ENCODE data around the gene TPM2. TPM values are rescaled to one million over a fixed set of nuclear protein-coding genes. Genes with fewer than 3 reads are reported as not detected.

The TPM2 gene
- polyA plus RNA-seq, 1 donor from 2014 or later, result not detected

GRCh38 chr9:35727676-35728040, 37.9 kb upstream of the TPM2 start:
- Mint-ChIP-seq H3K9me3 (no peaks in the 10 kb centered on the region), H3K27me3 (no peaks in the 10 kb centered on the region), H3K4me3 (no peak overlapping the region), H3K36me3 (no peaks in the 10 kb centered on the region), H3K4me1 (peaks cover 15 to 30% (median 30%) of the 10 kb centered on the region in 3 donors), H3K27ac (no peak overlapping the region)

- Mint-ChIP-seq H3K36me3 (no peaks in the 10 kb centered on the region), H3K4me3 (peak overlapping the region in 3 of 4 donors; percentile 17 to 93 (median 80)), H3K27me3 (no peaks in the 10 kb centered on the region), H3K4me1 (peaks cover 14 to 28% (median 25%) of the 10 kb centered on the region in 3 donors), H3K27ac (peak overlapping the region; percentile 15 to 78 (median 27)), H3K9me3 (no peaks in the 10 kb centered on the region)
Observed at GRCh38 chr9:35726931-35727330, 37.2 kb upstream of the TPM2 start.

GRCh38 chr9:35725362-35725761, 35.6 kb upstream of the TPM2 start:
- H3K27me3 Mint-ChIP-seq, result no peaks in the 10 kb centered on the region
- peaks cover 10 to 15% (median 15%) of the 10 kb centered on the region in 3 donors for H3K4me1 Mint-ChIP-seq
- H3K36me3 Mint-ChIP-seq, result no peaks in the 10 kb centered on the region
- H3K27ac Mint-ChIP-seq, result no peak overlapping the region
- H3K4me3 Mint-ChIP-seq, result no peak overlapping the region
- H3K9me3 Mint-ChIP-seq, result no peaks in the 10 kb centered on the region

GRCh38 chr9:35723908-35724307, 34.2 kb upstream of the TPM2 start:
- H3K27ac Mint-ChIP-seq, result no peak overlapping the region
- H3K4me3 Mint-ChIP-seq, result no peak overlapping the region
- peaks cover 18 to 22% (median 21%) of the 10 kb centered on the region in 3 donors for H3K4me1 Mint-ChIP-seq
- H3K27me3 Mint-ChIP-seq, result no peaks in the 10 kb centered on the region
- no peaks in the 10 kb centered on the region for H3K9me3 Mint-ChIP-seq
- no peaks in the 10 kb centered on the region for H3K36me3 Mint-ChIP-seq

GRCh38 chr9:35723426-35723825, 33.7 kb upstream of the TPM2 start:
- H3K4me1 Mint-ChIP-seq, result peaks cover 18 to 26% (median 24%) of the 10 kb centered on the region in 3 donors
- H3K9me3 Mint-ChIP-seq, result no peaks in the 10 kb centered on the region
- no peak overlapping the region for H3K27ac Mint-ChIP-seq
- no peaks in the 10 kb centered on the region for H3K36me3 Mint-ChIP-seq
- no peak overlapping the region for H3K4me3 Mint-ChIP-seq
- no peaks in the 10 kb centered on the region for H3K27me3 Mint-ChIP-seq

- Mint-ChIP-seq H3K4me3 (peak overlapping the region in 3 of 4 donors; percentile 30 to 64 (median 48)), H3K4me1 (peaks cover 12 to 22% (median 16%) of the 10 kb centered on the region in 3 donors), H3K27me3 (no peaks in the 10 kb centered on the region), H3K9me3 (no peaks in the 10 kb centered on the region), H3K36me3 (peaks cover 4% of the 10 kb centered on the region), H3K27ac (peak overlapping the region; percentile 92 to 99 (median 93))
Observed at GRCh38 chr9:35719546-35719945, 29.8 kb upstream of the TPM2 start.

- Mint-ChIP-seq H3K36me3 (peaks cover 4% of the 10 kb centered on the region), H3K27me3 (no peaks in the 10 kb centered on the region), H3K4me3 (peak overlapping the region; percentile 24 to 71 (median 39)), H3K9me3 (no peaks in the 10 kb centered on the region), H3K4me1 (peaks cover 10 to 21% (median 16%) of the 10 kb centered on the region in 3 donors), H3K27ac (peak overlapping the region; percentile 92 to 99 (median 93))
Observed at GRCh38 chr9:35718721-35719511, 29.2 kb upstream of the TPM2 start.

- H3K4me1 Mint-ChIP-seq, result peaks cover 10 to 21% (median 16%) of the 10 kb centered on the region in 3 donors
- no peaks in the 10 kb centered on the region for H3K9me3 Mint-ChIP-seq
- H3K4me3 Mint-ChIP-seq, result peak overlapping the region in 1 of 4 donors; percentile 47
- peak overlapping the region in 1 of 3 donors; percentile 93 for H3K27ac Mint-ChIP-seq
- H3K27me3 Mint-ChIP-seq, result no peaks in the 10 kb centered on the region
- peaks cover 4% of the 10 kb centered on the region for H3K36me3 Mint-ChIP-seq
Observed at GRCh38 chr9:35717132-35717870, 27.6 kb upstream of the TPM2 start.

GRCh38 chr9:35716230-35716629, 26.5 kb upstream of the TPM2 start:
- Mint-ChIP-seq H3K4me3 (no peak overlapping the region), H3K4me1 (peaks cover 10 to 21% (median 16%) of the 10 kb centered on the region in 3 donors), H3K9me3 (no peaks in the 10 kb centered on the region), H3K27me3 (no peaks in the 10 kb centered on the region), H3K36me3 (peaks cover 4% of the 10 kb centered on the region), H3K27ac (peak overlapping the region in 1 of 3 donors; percentile 58)

GRCh38 chr9:35714579-35715252, 25.0 kb upstream of the TPM2 start:
- Mint-ChIP-seq H3K36me3 (peaks cover 4% of the 10 kb centered on the region), H3K9me3 (no peaks in the 10 kb centered on the region), H3K27ac (peak overlapping the region in 1 of 3 donors; percentile 68), H3K27me3 (no peaks in the 10 kb centered on the region), H3K4me1 (peaks cover 10 to 20% (median 11%) of the 10 kb centered on the region in 3 donors), H3K4me3 (no peak overlapping the region)

- H3K36me3 Mint-ChIP-seq, result peaks cover 4% of the 10 kb centered on the region
- peak overlapping the region in 1 of 3 donors; percentile 68 for H3K27ac Mint-ChIP-seq
- H3K9me3 Mint-ChIP-seq, result no peaks in the 10 kb centered on the region
- no peaks in the 10 kb centered on the region for H3K27me3 Mint-ChIP-seq
- H3K4me3 Mint-ChIP-seq, result no peak overlapping the region
- H3K4me1 Mint-ChIP-seq, result peaks cover 5 to 14% (median 6%) of the 10 kb centered on the region in 3 donors
Observed at GRCh38 chr9:35714123-35714522, 24.4 kb upstream of the TPM2 start.

GRCh38 chr9:35713578-35713977, 23.9 kb upstream of the TPM2 start:
- Mint-ChIP-seq H3K9me3 (no peaks in the 10 kb centered on the region), H3K4me1 (peaks cover 2 to 8% (median 5%) of the 10 kb centered on the region in 3 donors), H3K27ac (no peak overlapping the region), H3K36me3 (peaks cover 6% of the 10 kb centered on the region), H3K27me3 (no peaks in the 10 kb centered on the region), H3K4me3 (no peak overlapping the region)

- Mint-ChIP-seq H3K4me1 (peaks cover 0 to 5% (median 4%) of the 10 kb centered on the region in 3 donors), H3K4me3 (no peak overlapping the region), H3K27ac (no peak overlapping the region), H3K27me3 (no peaks in the 10 kb centered on the region), H3K36me3 (peaks cover 6% of the 10 kb centered on the region), H3K9me3 (no peaks in the 10 kb centered on the region)
Observed at GRCh38 chr9:35712762-35713400, 23.2 kb upstream of the TPM2 start.

- peaks cover 6% of the 10 kb centered on the region for H3K36me3 Mint-ChIP-seq
- H3K9me3 Mint-ChIP-seq, result no peaks in the 10 kb centered on the region
- H3K4me1 Mint-ChIP-seq, result peaks cover 1 to 5% (median 3%) of the 10 kb centered on the region in 3 donors
- H3K27me3 Mint-ChIP-seq, result no peaks in the 10 kb centered on the region
- no peak overlapping the region for H3K4me3 Mint-ChIP-seq
- no peak overlapping the region for H3K27ac Mint-ChIP-seq
Observed at GRCh38 chr9:35711501-35712428, 22.0 kb upstream of the TPM2 start.
